Fibroblast of lung (primary cell): ENCODE results near the gene IGF2R. TPM values are rescaled to one million over a fixed set of nuclear protein-coding genes. Genes with fewer than 3 reads are reported as not detected.

ENCODE experiments used
- DNase-seq, 2 donors: peaks; one replicate each; pipeline versions ENCODE4 v3.0.0 to v3.0.0-alpha.2; 2010; ENCODE audit warnings: low read depth in 2 of 2
- H2AFZ ChIP-seq: 2 replicates; pipeline ENCODE4 v1.5.1; 2012; ENCODE audit warnings: low read length, control low read depth, inconsistent platforms
- H3K27ac ChIP-seq: 2 replicates; pipeline ENCODE4 v1.5.1; 2011; ENCODE audit warnings: low read length, control low read depth; ENCODE audit not compliant: insufficient read depth
- H3K27me3 ChIP-seq: 2 replicates; pipeline ENCODE4 v1.5.1; 2011; ENCODE audit warnings: mild to moderate bottlenecking, low read length; ENCODE audit not compliant: control insufficient read depth, insufficient read depth
- H3K36me3 ChIP-seq: 2 replicates; pipeline ENCODE4 v1.5.1; 2011; ENCODE audit warnings: low read length; ENCODE audit not compliant: control insufficient read depth, insufficient read depth
- H3K4me1 ChIP-seq: 2 replicates; pipeline ENCODE4 v1.5.1; 2011; ENCODE audit warnings: low read length; ENCODE audit not compliant: control insufficient read depth, insufficient read depth; ENCODE audit errors: extremely low read depth
- H3K4me2 ChIP-seq: 2 replicates; pipeline ENCODE4 v1.5.1; 2011; ENCODE audit warnings: low read length, control low read depth; ENCODE audit not compliant: insufficient read depth; ENCODE audit errors: extremely low read depth
- H3K4me3 ChIP-seq, 4 experiments: fragments of 200-600 bp in 1 of 4; sonication (generic) in 1 of 4; replicated peaks in 1 of 4; 2 replicates each; pipeline ENCODE4 v1.5.1; 2011 to 2016; ENCODE audit warnings: low read length in 4 of 4, low read depth in 3 of 4, mild to moderate bottlenecking in 3 of 4, control low read depth in 2 of 4, inconsistent platforms in 1 of 4, mixed read lengths in 1 of 4; ENCODE audit not compliant: insufficient read depth in 1 of 4; ENCODE audit errors: control extremely low read depth in 1 of 4
- H3K79me2 ChIP-seq: 2 replicates; pipeline ENCODE4 v1.5.1; 2012; ENCODE audit warnings: mild to moderate bottlenecking, low read length, inconsistent platforms; ENCODE audit not compliant: control insufficient read depth, insufficient read depth
- H3K9ac ChIP-seq: 2 replicates; pipeline ENCODE4 v1.5.1; 2011; ENCODE audit warnings: mild to moderate bottlenecking, low read length, control low read depth; ENCODE audit not compliant: insufficient read depth
- H3K9me3 ChIP-seq: 2 replicates; pipeline ENCODE4 v1.5.1; 2012; ENCODE audit warnings: low read depth, low read length; ENCODE audit not compliant: control insufficient read depth, insufficient read depth
- H4K20me1 ChIP-seq: 2 replicates; pipeline ENCODE4 v1.5.1; 2011; ENCODE audit warnings: low read length; ENCODE audit not compliant: control insufficient read depth, insufficient read depth; ENCODE audit errors: extremely low read depth
- CTCF ChIP-seq, 2 donors: IDR thresholded peaks in 1 of 2; conservative IDR thresholded peaks in 1 of 2; 1 replicate in 1 of 2; 2 replicates in 1 of 2; pipeline ENCODE4 v1.5.1; 2011 to 2012; ENCODE audit warnings: low read length in 2 of 2, control low read depth in 1 of 2, inconsistent platforms in 1 of 2, low read depth in 1 of 2, mild to moderate bottlenecking in 1 of 2
- EZH2 ChIP-seq: IDR thresholded peaks from 2 replicates; pipeline ENCODE4 v1.5.1; 2012; ENCODE audit warnings: low read length, control low read depth, mild to moderate bottlenecking; ENCODE audit errors: missing control alignments
- polyA plus RNA-seq, 2 donors: library from polyadenylated mRNA; depleted of rRNA in 1 of 2; stranded (reverse) in 1 of 2; unstranded in 1 of 2; fragments of >200 nt; gene quantifications; 2 replicates each; pipeline ENCODE4 v1.2.1, GENCODE V29; 2011 to 2012; ENCODE audit warnings: missing spikeins in 1 of 2
- total RNA-seq: library from RNA; depleted of rRNA; stranded (reverse); fragments of >200 nt; gene quantifications from 2 replicates; pipeline ENCODE4 v1.2.1, GENCODE V29; 2014

IGF2R gene
- total and polyA plus RNA-seq, 2 donors (not counting 1 experiment from before 2014, with no cell fraction given) = 37.6 to 300 TPM

- Histone ChIP-seq H4K20me1 (no peaks in the 10 kb centered on the region), H3K4me2 (no peak overlapping the region), H3K27ac (no peak overlapping the region), H3K27me3 (no peaks in the 10 kb centered on the region), H3K79me2 (no peaks in the 10 kb centered on the region), H3K9ac (no peak overlapping the region), H2AFZ (no peak overlapping the region), H3K9me3 (no peaks in the 10 kb centered on the region), H3K4me3 (no peak overlapping the region), H3K36me3 (peaks cover 25% of the 10 kb centered on the region), H3K4me1 (peaks cover 3% of the 10 kb centered on the region)
- DNase-seq = no peak
- TF ChIP-seq EZH2 (no peak), CTCF (conservative IDR thresholded peaks at IDR 0.05 in 1 of 2, IDR thresholded peaks at IDR 0.05 in 1 of 2; ENCODE audit: low read depth in 1 of 2, low read length in 2 of 2) (no peak)
Observed at GRCh38 chr6:160084198-160084776, 115.4 kb downstream of the IGF2R start.

- Histone ChIP-seq H4K20me1 (no peaks in the 10 kb centered on the region), H3K27ac (no peak overlapping the region), H3K4me3 (no peak overlapping the region), H3K27me3 (no peaks in the 10 kb centered on the region), H2AFZ (no peak overlapping the region), H3K9me3 (no peaks in the 10 kb centered on the region), H3K4me2 (no peak overlapping the region), H3K36me3 (peaks cover 24% of the 10 kb centered on the region), H3K79me2 (no peaks in the 10 kb centered on the region), H3K4me1 (peaks cover 3% of the 10 kb centered on the region), H3K9ac (no peak overlapping the region)
- no peak for TF ChIP-seq EZH2
- TF ChIP-seq CTCF (conservative IDR thresholded peaks at IDR 0.05 in 1 of 2, IDR thresholded peaks at IDR 0.05 in 1 of 2; ENCODE audit: low read depth in 1 of 2, low read length in 2 of 2) = no peak
- no peak for DNase-seq
Observed at GRCh38 chr6:160085226-160085625, 116.3 kb downstream of the IGF2R start.

GRCh38 chr6:160085713-160086505 is 117.0 kb downstream of the IGF2R start:
- H3K4me1 ChIP-seq = peaks cover 3% of the 10 kb centered on the region
- no peak overlapping the region for H3K4me3 ChIP-seq
- no peak for TF ChIP-seq CTCF (conservative IDR thresholded peaks at IDR 0.05 in 1 of 2, IDR thresholded peaks at IDR 0.05 in 1 of 2; ENCODE audit: low read depth in 1 of 2, low read length in 2 of 2)
- TF ChIP-seq EZH2 = no peak
- no peaks in the 10 kb centered on the region for H3K27me3 ChIP-seq
- no peaks in the 10 kb centered on the region for H4K20me1 ChIP-seq
- peaks cover 26% of the 10 kb centered on the region for H3K36me3 ChIP-seq
- no peak overlapping the region for H3K4me2 ChIP-seq
- no peak for DNase-seq
- H3K9ac ChIP-seq = no peak overlapping the region
- no peaks in the 10 kb centered on the region for H3K9me3 ChIP-seq
- H3K27ac ChIP-seq = no peak overlapping the region
- no peak overlapping the region for H2AFZ ChIP-seq
- H3K79me2 ChIP-seq = no peaks in the 10 kb centered on the region
